GM12891 (cell line): ENCODE measurements around the gene ACSF3.
"Not testable (repeated sequence)": the region's sequence is repeated elsewhere in the genome, so short reads cannot be mapped to it uniquely, and the experiment has no call there.

ENCODE experiments used
- DNase-seq: peaks from one replicate; pipeline ENCODE4 v3.0.0; 2011; ENCODE audit warnings: low spot score; ENCODE audit not compliant: insufficient read length
- FAIRE-seq: peaks from 2 replicates; lab custom pipeline; 2011; peaks lifted over from hg19 to GRCh38; lab: Jason Lieb, UNC
- PAX5 ChIP-seq: IDR thresholded peaks from 2 replicates; pipeline ENCODE4 v1.6.1; 2011; ENCODE audit warnings: low read length, moderate library complexity, mild to moderate bottlenecking; ENCODE audit not compliant: insufficient read depth, severe bottlenecking
- POLR2A ChIP-seq: IDR thresholded peaks from 2 replicates; pipeline ENCODE4 v1.6.1; 2011; ENCODE audit warnings: low read depth, low read length, control low read depth
- POLR2AphosphoS5 ChIP-seq: IDR thresholded peaks from 2 replicates; pipeline ENCODE4 v1.6.1; 2011; ENCODE audit warnings: low read depth, low read length, control low read depth
- POU2F2 ChIP-seq: IDR thresholded peaks from 2 replicates; pipeline ENCODE4 v1.6.1; 2011; ENCODE audit warnings: low read depth, mild to moderate bottlenecking, control low read depth, low read length, moderate library complexity
- SPI1 ChIP-seq: IDR thresholded peaks from 2 replicates; pipeline ENCODE4 v1.6.1; 2011; ENCODE audit warnings: low read depth, low read length, control low read depth
- TAF1 ChIP-seq: IDR thresholded peaks from 2 replicates; pipeline ENCODE4 v1.6.1; 2011; ENCODE audit warnings: low read depth, low read length, control low read depth

ACSF3 gene

GRCh38 chr16:89072548-89073130, 21.0 kb upstream of the ACSF3 start:
- FAIRE-seq (no peak), DNase-seq (no peak)
- TF ChIP-seq POU2F2: no peak
- no peak for TF ChIP-seq POLR2A
- TF ChIP-seq PAX5: no peak
- no peak for TF ChIP-seq POLR2AphosphoS5
- no peak for TF ChIP-seq SPI1
- TF ChIP-seq TAF1: no peak

GRCh38 chr16:89073346-89074071, 20.1 kb upstream of the ACSF3 start:
- no peak for DNase-seq
- FAIRE-seq: no peak
- TF ChIP-seq POU2F2: no peak
- no peak for TF ChIP-seq SPI1
- TF ChIP-seq PAX5: no peak
- no peak for TF ChIP-seq POLR2AphosphoS5
- TF ChIP-seq POLR2A: no peak

GRCh38 chr16:89074072-89074674, 19.5 kb upstream of the ACSF3 start:
- FAIRE-seq, DNase-seq: not testable (repeated sequence)

GRCh38 chr16:89074803-89075688, 18.6 kb upstream of the ACSF3 start:
- DNase-seq (no peak), FAIRE-seq (no peak)
- TF ChIP-seq POU2F2: no peak
- TF ChIP-seq POLR2A: no peak
- no peak for TF ChIP-seq SPI1
- no peak for TF ChIP-seq PAX5
- TF ChIP-seq POLR2AphosphoS5: no peak
- no peak for TF ChIP-seq TAF1

GRCh38 chr16:89076159-89076558, 17.5 kb upstream of the ACSF3 start:
- DNase-seq (no peak), FAIRE-seq (peak; percentile 83)
- TF ChIP-seq TAF1 (no peak), SPI1 (no peak), POLR2AphosphoS5 (no peak), POLR2A (no peak), PAX5 (no peak), POU2F2 (no peak)

- DNase-seq: no peak
- TF ChIP-seq TAF1: no peak
- FAIRE-seq: no peak
Measured at GRCh38 chr16:89077076-89077475, 16.6 kb upstream of the ACSF3 start.

- TF ChIP-seq POLR2AphosphoS5: no peak
- no peak for TF ChIP-seq TAF1
- TF ChIP-seq POU2F2: no peak
- TF ChIP-seq PAX5: no peak
- TF ChIP-seq SPI1: no peak
- no peak for FAIRE-seq
- DNase-seq: no peak
Measured at GRCh38 chr16:89078172-89078571, 15.5 kb upstream of the ACSF3 start.

GRCh38 chr16:89079434-89079980, 14.1 kb upstream of the ACSF3 start:
- TF ChIP-seq POLR2AphosphoS5 (no peak), TAF1 (no peak), POLR2A (no peak), SPI1 (no peak), POU2F2 (no peak), PAX5 (no peak)
- FAIRE-seq (no peak), DNase-seq (no peak)

GRCh38 chr16:89080196-89080853, 13.3 kb upstream of the ACSF3 start:
- no peak for TF ChIP-seq PAX5
- FAIRE-seq (no peak), DNase-seq (no peak)

GRCh38 chr16:89081556-89081955, 12.1 kb upstream of the ACSF3 start:
- DNase-seq (no peak), FAIRE-seq (no peak)
- TF ChIP-seq SPI1 (no peak), POLR2A (no peak), POLR2AphosphoS5 (no peak), TAF1 (no peak), POU2F2 (no peak), PAX5 (no peak)
